SJCRH30 (cell line): ENCODE data around the gene GFOD1. TPM values are rescaled to one million over a fixed set of nuclear protein-coding genes. Genes with fewer than 3 reads are reported as not detected.

Source experiments
- DNase-seq, 2 experiments: peaks; one replicate each; pipeline ENCODE4 v3.0.0-alpha.2; 2015 to 2020
- H3K27ac ChIP-seq: fragments of 250-450 bp; sonication (Bioruptor Pico); 2 replicates; pipeline ENCODE4 v1.5.1; 2020; ENCODE audit warnings: mild to moderate bottlenecking, moderate library complexity
- H3K27me3 ChIP-seq: fragments of 250-450 bp; sonication (Bioruptor Pico); 2 replicates; pipeline ENCODE4 v1.5.1; 2020; ENCODE audit warnings: mild to moderate bottlenecking, moderate library complexity
- H3K36me3 ChIP-seq: fragments of 250-450 bp; sonication (Bioruptor Pico); 2 replicates; pipeline ENCODE4 v1.5.1; 2020; ENCODE audit warnings: mild to moderate bottlenecking, moderate library complexity
- H3K4me1 ChIP-seq: fragments of 250-450 bp; sonication (Bioruptor Pico); 2 replicates; pipeline ENCODE4 v1.5.1; 2020; ENCODE audit warnings: mild to moderate bottlenecking, moderate library complexity
- H3K4me3 ChIP-seq: fragments of 250-450 bp; sonication (Bioruptor Pico); 2 replicates; pipeline ENCODE4 v1.5.1; 2020; ENCODE audit warnings: mild to moderate bottlenecking, moderate library complexity
- H3K9me3 ChIP-seq: fragments of 250-450 bp; sonication (Bioruptor Pico); replicated peaks from 2 replicates; pipeline ENCODE4 v1.5.1; 2020; ENCODE audit warnings: mild to moderate bottlenecking, moderate library complexity
- total RNA-seq: library from RNA; depleted of rRNA; stranded (reverse); fragments of >200 nt; shearing (Covaris generic); gene quantifications from 2 replicates; pipeline ENCODE4 v1.2.3, GENCODE V29; 2014; rRNA removed

The GFOD1 gene
- total RNA-seq, 1 experiment from 2014 or later, result 2.9 TPM

- no peak overlapping the region for H3K27ac ChIP-seq
- no peak overlapping the region for H3K4me3 ChIP-seq
- H3K9me3 ChIP-seq, result no peaks in the 10 kb centered on the region
- H3K36me3 ChIP-seq, result no peaks in the 10 kb centered on the region
- DNase-seq, result no peak
- H3K4me1 ChIP-seq, result no peaks in the 10 kb centered on the region
- no peaks in the 10 kb centered on the region for H3K27me3 ChIP-seq
Observed at GRCh38 chr6:13315896-13316295, 171.5 kb downstream of the GFOD1 start.

GRCh38 chr6:13314806-13315205 is 172.6 kb downstream of the GFOD1 start:
- Histone ChIP-seq H3K27ac (no peak overlapping the region), H3K4me1 (no peaks in the 10 kb centered on the region), H3K36me3 (no peaks in the 10 kb centered on the region), H3K9me3 (no peaks in the 10 kb centered on the region), H3K4me3 (no peak overlapping the region), H3K27me3 (no peaks in the 10 kb centered on the region)
- no peak for DNase-seq

GRCh38 chr6:13311155-13311554 is 176.2 kb downstream of the GFOD1 start:
- Histone ChIP-seq H3K4me1 (no peaks in the 10 kb centered on the region), H3K36me3 (no peaks in the 10 kb centered on the region; the same call in 1 of the 2 replicates), H3K4me3 (no peak overlapping the region), H3K27me3 (no peaks in the 10 kb centered on the region), H3K9me3 (no peaks in the 10 kb centered on the region), H3K27ac (no peak overlapping the region)
- DNase-seq, result no peak

- Histone ChIP-seq H3K36me3 (no peaks in the 10 kb centered on the region; the same call in 1 of the 2 replicates), H3K27me3 (no peaks in the 10 kb centered on the region), H3K4me3 (no peak overlapping the region), H3K9me3 (no peaks in the 10 kb centered on the region), H3K4me1 (no peaks in the 10 kb centered on the region), H3K27ac (no peak overlapping the region)
- DNase-seq, result no peak
Observed at GRCh38 chr6:13308332-13308731, 179.1 kb downstream of the GFOD1 start.

Other genes with a start within 250 kb of the GFOD1 start
- gene TBC1D7, start 159.1 kb downstream of the GFOD1 start, total RNA-seq, result 17.3 and 22.7 TPM in 2 replicates
- 2.7 and 3.3 TPM in 2 replicates for gene SIRT5, start 87.0 kb upstream of the GFOD1 start, total RNA-seq
- gene NOL7, start 127.7 kb upstream of the GFOD1 start, total RNA-seq, result 44.8 and 45.8 TPM in 2 replicates
- gene RANBP9, start 224.2 kb upstream of the GFOD1 start, total RNA-seq, result 20.1 and 22.7 TPM in 2 replicates